Keratinocyte (primary cell): ENCODE results near the gene GZMM.

Experiments
- EZH2 ChIP-seq: IDR thresholded peaks from one replicate; pipeline ENCODE4 v1.6.1; 2012; ENCODE audit warnings: inconsistent platforms, mild to moderate bottlenecking, low read length, moderate library complexity
- TF ChIP-seq, protein P1 (sequence below), 3 experiments: IDR thresholded peaks in 1 of 3; conservative IDR thresholded peaks in 1 of 3; optimal IDR thresholded peaks in 1 of 3; 2 replicates in 2 of 3; 3 replicates in 1 of 3; pipeline versions ENCODE3 to v1.5.1; 2011; ENCODE audit warnings: low read length in 3 of 3, mild to moderate bottlenecking in 3 of 3, moderate library complexity in 2 of 3, control low read depth in 1 of 3, inconsistent platforms in 1 of 3; ENCODE audit not compliant: insufficient read depth in 2 of 3; ENCODE audit errors: extremely low read depth in 1 of 3

GRCh38 chr19:556611-557382 lies 12.9 kb downstream of the GZMM start:
- TF ChIP-seq, protein P1, sequence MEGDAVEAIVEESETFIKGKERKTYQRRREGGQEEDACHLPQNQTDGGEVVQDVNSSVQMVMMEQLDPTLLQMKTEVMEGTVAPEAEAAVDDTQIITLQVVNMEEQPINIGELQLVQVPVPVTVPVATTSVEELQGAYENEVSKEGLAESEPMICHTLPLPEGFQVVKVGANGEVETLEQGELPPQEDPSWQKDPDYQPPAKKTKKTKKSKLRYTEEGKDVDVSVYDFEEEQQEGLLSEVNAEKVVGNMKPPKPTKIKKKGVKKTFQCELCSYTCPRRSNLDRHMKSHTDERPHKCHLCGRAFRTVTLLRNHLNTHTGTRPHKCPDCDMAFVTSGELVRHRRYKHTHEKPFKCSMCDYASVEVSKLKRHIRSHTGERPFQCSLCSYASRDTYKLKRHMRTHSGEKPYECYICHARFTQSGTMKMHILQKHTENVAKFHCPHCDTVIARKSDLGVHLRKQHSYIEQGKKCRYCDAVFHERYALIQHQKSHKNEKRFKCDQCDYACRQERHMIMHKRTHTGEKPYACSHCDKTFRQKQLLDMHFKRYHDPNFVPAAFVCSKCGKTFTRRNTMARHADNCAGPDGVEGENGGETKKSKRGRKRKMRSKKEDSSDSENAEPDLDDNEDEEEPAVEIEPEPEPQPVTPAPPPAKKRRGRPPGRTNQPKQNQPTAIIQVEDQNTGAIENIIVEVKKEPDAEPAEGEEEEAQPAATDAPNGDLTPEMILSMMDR (optimal IDR thresholded peaks at IDR 0.05 in 1 of 3, IDR thresholded peaks at IDR 0.05 in 1 of 3, conservative IDR thresholded peaks at IDR 0.05 in 1 of 3; ENCODE audit: extremely low read depth in 1 of 3, insufficient read depth in 2 of 3, low read length in 3 of 3) = no peak
- TF ChIP-seq EZH2 = no peak
